SK-N-SH treated with all-trans-retinoic acid at 6 μM for 48 hours (cell line): ENCODE measurements around the gene RASA2.

ENCODE experiments used
- ATAC-seq: fragments of 200-7000 bp; cut with Tn5 transposase; 3 replicates; pipeline ENCODE4 v1.9.1; 2020; ENCODE audit warnings: mild to moderate bottlenecking, moderate library complexity
- ARNTL ChIP-seq: fragments of 450-650 bp; formaldehyde crosslinking; IDR thresholded peaks from 2 replicates; pipeline ENCODE4 v1.5.0; 2020; ENCODE audit warnings: low read depth, mild to moderate bottlenecking, moderate library complexity, borderline replicate concordance
- BACH2 ChIP-seq: fragments of 250-450 bp; sonication (Bioruptor Pico); IDR thresholded peaks from 2 replicates; pipeline ENCODE4 v1.9.0; 2021; ENCODE audit warnings: mild to moderate bottlenecking, borderline replicate concordance
- CREB5 ChIP-seq: fragments of 250-450 bp; sonication (Bioruptor Pico); IDR thresholded peaks from 2 replicates; pipeline ENCODE4 v1.5.1; 2020; ENCODE audit warnings: low read depth, mild to moderate bottlenecking, moderate library complexity
- CSDC2 ChIP-seq: fragments of 250-450 bp; sonication (Bioruptor Pico); IDR thresholded peaks from 2 replicates; pipeline ENCODE4 v1.5.0; 2020; ENCODE audit warnings: mild to moderate bottlenecking, moderate library complexity
- ESRRG ChIP-seq: fragments of 250-450 bp; sonication (Bioruptor Pico); IDR thresholded peaks from 2 replicates; pipeline ENCODE4 v1.6.1; 2021; ENCODE audit warnings: mild to moderate bottlenecking
- GLIS3 ChIP-seq: fragments of 250-450 bp; sonication (Bioruptor Pico); IDR thresholded peaks from 2 replicates; pipeline ENCODE4 v1.5.0; 2020; ENCODE audit warnings: mild to moderate bottlenecking, moderate library complexity
- ISL1 ChIP-seq: fragments of 250-450 bp; sonication (Bioruptor Pico); IDR thresholded peaks from 2 replicates; pipeline ENCODE4 v2.1.2; 2022; ENCODE audit warnings: mild to moderate bottlenecking, moderate library complexity
- OSR1 ChIP-seq: fragments of 250-450 bp; sonication (Bioruptor Pico); IDR thresholded peaks from 2 replicates; pipeline ENCODE4 v1.8.0; 2022; ENCODE audit warnings: moderate library complexity, mild to moderate bottlenecking, inconsistent platforms
- PATZ1 ChIP-seq: fragments of 250-450 bp; sonication (Bioruptor Pico); IDR thresholded peaks from 2 replicates; pipeline ENCODE4 v1.8.0; 2020; ENCODE audit warnings: mild to moderate bottlenecking, moderate library complexity, borderline replicate concordance
- POU6F1 ChIP-seq: fragments of 250-450 bp; sonication (Bioruptor Pico); IDR thresholded peaks from 2 replicates; pipeline ENCODE4 v1.8.0; 2021; ENCODE audit warnings: low read depth, mild to moderate bottlenecking, moderate library complexity, borderline replicate concordance
- PPARA ChIP-seq: fragments of 250-450 bp; sonication (Bioruptor Pico); IDR thresholded peaks from 2 replicates; pipeline ENCODE4 v1.5.0; 2020; ENCODE audit warnings: mild to moderate bottlenecking, borderline replicate concordance
- RARB ChIP-seq: fragments of 250-450 bp; sonication (Bioruptor Pico); IDR thresholded peaks from 2 replicates; pipeline ENCODE4 v1.8.0; 2021; ENCODE audit warnings: mild to moderate bottlenecking, moderate library complexity
- SNAI2 ChIP-seq: fragments of 250-450 bp; sonication (Bioruptor Pico); IDR thresholded peaks from 2 replicates; pipeline ENCODE4 v1.5.0; 2020; ENCODE audit warnings: mild to moderate bottlenecking, moderate library complexity
- TOX ChIP-seq: fragments of 250-450 bp; sonication (Bioruptor Pico); IDR thresholded peaks from 2 replicates; pipeline ENCODE4 v1.8.0; 2021; ENCODE audit warnings: mild to moderate bottlenecking, moderate library complexity, borderline replicate concordance
- TSHZ2 ChIP-seq: fragments of 250-450 bp; sonication (Bioruptor Pico); IDR thresholded peaks from 2 replicates; pipeline ENCODE4 v1.5.0; 2020; ENCODE audit warnings: mild to moderate bottlenecking, moderate library complexity
- ZC3H10 ChIP-seq: fragments of 250-450 bp; sonication (Bioruptor Pico); IDR thresholded peaks from 2 replicates; pipeline ENCODE4 v1.5.1; 2021; ENCODE audit warnings: mild to moderate bottlenecking, moderate library complexity
- ZFP3 ChIP-seq: fragments of 250-450 bp; sonication (Bioruptor Pico); IDR thresholded peaks from 2 replicates; pipeline ENCODE4 v1.5.0; 2020; ENCODE audit warnings: mild to moderate bottlenecking, moderate library complexity
- ZFP30 ChIP-seq: fragments of 450-650 bp; formaldehyde crosslinking; IDR thresholded peaks from 2 replicates; pipeline ENCODE4 v1.5.0; 2022; ENCODE audit warnings: mild to moderate bottlenecking, moderate library complexity
- ZNF565 ChIP-seq: fragments of 450-650 bp; formaldehyde crosslinking; conservative IDR thresholded peaks from 2 replicates; pipeline ENCODE4 v1.5.0; 2020; ENCODE audit warnings: low read depth, mild to moderate bottlenecking, moderate library complexity
- ZNF70 ChIP-seq: fragments of 450-650 bp; formaldehyde crosslinking; IDR thresholded peaks from 2 replicates; pipeline ENCODE4 v1.5.0; 2020; ENCODE audit warnings: mild to moderate bottlenecking, moderate library complexity
- ZNF8 ChIP-seq: fragments of 450-650 bp; formaldehyde crosslinking; IDR thresholded peaks from 2 replicates; pipeline ENCODE4 v1.5.0; 2020; ENCODE audit warnings: mild to moderate bottlenecking, moderate library complexity

Gene RASA2

GRCh38 chr3:141610939-141611338 is 124.1 kb downstream of the RASA2 start:
- ATAC-seq = no peak
- TF ChIP-seq RARB (CRISPR knock-in tag) = no peak
- no peak for TF ChIP-seq TSHZ2 (CRISPR knock-in tag)
- no peak for TF ChIP-seq CSDC2 (CRISPR knock-in tag)
- no peak for TF ChIP-seq PPARA (CRISPR knock-in tag)
- TF ChIP-seq ZNF70 (CRISPR knock-in tag) = no peak
- no peak for TF ChIP-seq TOX
- no peak for TF ChIP-seq ISL1 (CRISPR knock-in tag)
- TF ChIP-seq SNAI2 = no peak
- no peak for TF ChIP-seq ARNTL (CRISPR knock-in tag)
- no peak for TF ChIP-seq POU6F1
- no peak for TF ChIP-seq ESRRG (CRISPR knock-in tag)
- TF ChIP-seq ZNF8 (CRISPR knock-in tag) = no peak
- TF ChIP-seq PATZ1 = no peak
- no peak for TF ChIP-seq ZNF565
- TF ChIP-seq GLIS3 (CRISPR knock-in tag) = no peak
- TF ChIP-seq, all 23 proteins: peak for 0

GRCh38 chr3:141618103-141618910 is 131.5 kb downstream of the RASA2 start:
- no peak for ATAC-seq
- TF ChIP-seq ARNTL (CRISPR knock-in tag) (no peak), CSDC2 (CRISPR knock-in tag) (no peak), OSR1 (no peak)

- TF ChIP-seq ARNTL (CRISPR knock-in tag) (no peak), ZNF8 (CRISPR knock-in tag) (no peak), CREB5 (CRISPR knock-in tag) (no peak), OSR1 (no peak), CSDC2 (CRISPR knock-in tag) (no peak), SNAI2 (no peak)
- no peak for ATAC-seq
Measured at GRCh38 chr3:141618938-141619337, 132.1 kb downstream of the RASA2 start.

- TF ChIP-seq ARNTL (CRISPR knock-in tag) (no peak), CSDC2 (CRISPR knock-in tag) (no peak), PATZ1 (no peak), ZC3H10 (CRISPR knock-in tag) (no peak), ZFP3 (CRISPR knock-in tag) (no peak), TSHZ2 (CRISPR knock-in tag) (no peak), SNAI2 (no peak), OSR1 (no peak), GLIS3 (CRISPR knock-in tag) (no peak), RARB (CRISPR knock-in tag) (no peak), BACH2 (CRISPR knock-in tag) (no peak), TOX (no peak), ZNF8 (CRISPR knock-in tag) (no peak), ZFP30 (no peak)
- no peak for ATAC-seq
Measured at GRCh38 chr3:141619450-141619849, 132.6 kb downstream of the RASA2 start.
